ENCODE results near the gene EPOP. TPM values are rescaled to one million over a fixed set of nuclear protein-coding genes. Genes with fewer than 3 reads are reported as not detected.

The EPOP gene
- total RNA-seq, 1 experiment from 2014 or later: 37.9 TPM

DNA sequence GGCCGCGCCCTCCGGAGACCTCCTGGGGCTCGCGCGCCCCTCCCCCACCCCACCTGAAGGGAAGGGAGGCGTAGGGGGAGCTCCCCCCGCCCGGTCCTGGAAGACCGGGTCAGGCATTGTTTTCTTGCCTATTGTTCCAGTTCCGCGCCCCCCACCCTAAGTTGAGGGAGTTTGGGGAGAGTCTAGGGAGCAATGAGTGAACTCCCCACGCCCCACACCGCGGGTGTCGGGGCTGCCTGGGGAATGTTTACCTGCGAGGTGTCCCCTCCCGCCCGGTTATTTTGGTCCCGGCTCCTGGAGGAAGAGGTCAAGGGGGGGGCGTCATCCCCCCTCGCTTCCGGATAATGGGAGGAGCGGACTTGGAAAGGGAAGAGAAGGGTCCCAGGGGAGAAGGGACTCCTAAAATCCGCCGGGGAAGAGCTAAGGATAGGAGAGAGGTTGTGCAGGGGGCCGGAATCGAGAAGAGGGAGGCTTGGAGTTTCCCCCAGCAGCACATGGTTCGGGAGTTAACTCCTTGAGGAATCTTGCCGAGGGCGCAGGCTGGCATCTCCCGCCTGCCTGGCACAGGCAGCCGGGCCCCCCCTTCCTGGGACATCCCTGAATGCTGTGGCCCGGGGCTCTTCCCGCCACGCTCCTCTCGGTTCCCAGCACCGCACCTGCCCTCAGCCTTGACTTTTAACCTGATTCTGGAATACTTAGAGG, 31.2 kb upstream of the EPOP start:
- H3K27me3 ChIP-seq (ENCODE audit: insufficient read depth, low read length): no peaks in the 10 kb centered on the region
- peak overlapping the region; percentile 99 for H3K27ac ChIP-seq (ENCODE audit: low read depth, low read length)
- no peaks in the 10 kb centered on the region for H3K9me3 ChIP-seq (ENCODE audit: control insufficient read depth in 1 of 2, insufficient read depth in 1 of 2, low read depth in 1 of 2, low read length in 2 of 2)
- H3K36me3 ChIP-seq (ENCODE audit: control insufficient read depth in 1 of 2, insufficient read depth in 2 of 2, low read length in 2 of 2): peaks cover 11 to 30% of the 10 kb centered on the region in 2 experiments; a peak in 3 of 4 replicates
- peaks cover 52% of the 10 kb centered on the region for H3K79me2 ChIP-seq (ENCODE audit: insufficient read depth, low read length)
- H4K20me1 ChIP-seq (ENCODE audit: insufficient read depth): no peaks in the 10 kb centered on the region
- TF ChIP-seq SP1 (IDR thresholded peaks at IDR 0.05; ENCODE audit: low read depth) (no peak), POLR2A (IDR thresholded peaks at IDR 0.05; ENCODE audit: borderline replicate concordance, extremely low read depth, insufficient read depth, insufficient read length) (peak; percentile 17), POLR2AphosphoS5 (IDR thresholded peaks at IDR 0.05; ENCODE audit: low read depth, low read length) (peak; percentile 43), CEBPB (IDR thresholded peaks at IDR 0.05; ENCODE audit: low read depth) (no peak), SRF (IDR thresholded peaks at IDR 0.05; ENCODE audit: low read depth) (no peak), SIN3A (IDR thresholded peaks at IDR 0.05; ENCODE audit: low read depth) (no peak), RAD21 (IDR thresholded peaks at IDR 0.05; ENCODE audit: low read depth) (no peak), ZBTB33 (IDR thresholded peaks at IDR 0.05; ENCODE audit: extremely low read depth, insufficient replicate concordance, low read length) (no peak), EZH2 (IDR thresholded peaks at IDR 0.05) (no peak)
- TF ChIP-seq, protein P1, sequence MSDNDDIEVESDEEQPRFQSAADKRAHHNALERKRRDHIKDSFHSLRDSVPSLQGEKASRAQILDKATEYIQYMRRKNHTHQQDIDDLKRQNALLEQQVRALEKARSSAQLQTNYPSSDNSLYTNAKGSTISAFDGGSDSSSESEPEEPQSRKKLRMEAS (IDR thresholded peaks at IDR 0.05): peak; percentile 35
- BruUV-seq (replicated peaks): no TSS peak
- H3K9me2 ChIP-seq (ENCODE audit: insufficient read depth): no peaks in the 10 kb centered on the region
- H3K4me1 ChIP-seq (ENCODE audit: control insufficient read depth in 1 of 2, insufficient read depth in 2 of 2, low read length in 2 of 2): peaks cover 21 to 49% of the 10 kb centered on the region in 2 experiments
- peak overlapping the region; percentile 77 to 91 for H3K4me3 ChIP-seq (replicated peaks in 1 of 2; ENCODE audit: low read depth in 1 of 2, low read length in 2 of 2)
- peak overlapping the region; percentile 85 for H3K9ac ChIP-seq (ENCODE audit: low read length)
- H2AFZ ChIP-seq (ENCODE audit: low read depth, low read length, poor library complexity, severe bottlenecking): no peak overlapping the region
- ChIA-PET CTCF (no interaction called here), POLR2A (interaction anchor here (0.6 to 1.4 kb wide), 2 partner anchors 29 to 41 kb away, joined by 3 to 4 read pairs; no protein-coding TSS in a partner anchor), RAD21 (ENCODE audit: low non-redundant PET in 1 of 2, low total read pairs in 2 of 2, uncharacterized antibody in 2 of 2, unreplicated experiment in 2 of 2) (no interaction called here)
- DNase-seq (ENCODE audit: low read depth, low spot score) (no peak), ATAC-seq (peak; percentile 9)
- intact Hi-C loops (cut with micrococcal nuclease): no loop called here
- H3K4me2 ChIP-seq (ENCODE audit: low read length): peak overlapping the region; percentile 96
